GM23338 (cell line): ENCODE results near the gene PLA2G7. TPM values are rescaled to one million over a fixed set of nuclear protein-coding genes. Genes with fewer than 3 reads are reported as not detected.
"Not testable (repeated sequence)": the region's sequence is repeated elsewhere in the genome, so short reads cannot be mapped to it uniquely, and the experiment has no call there.

Source experiments
- ATAC-seq: fragments of 200-7000 bp; cut with Tn5 transposase; 3 replicates; pipeline ENCODE4 v1.9.1; 2020
- DNase-seq: peaks from one replicate; pipeline ENCODE4 v3.0.0-alpha.2; 2015; ENCODE audit warnings: low spot score
- H2AFZ ChIP-seq: fragments of 200-600 bp; sonication (generic); 2 replicates; pipeline ENCODE4 v1.8.0; 2016; ENCODE audit warnings: antibody characterized with exemption, mild to moderate bottlenecking, moderate library complexity
- H3F3A ChIP-seq: fragments of 200-600 bp; sonication (generic); replicated peaks from 2 replicates; pipeline ENCODE4 v1.8.0; 2017; ENCODE audit warnings: antibody characterized with exemption, mixed run types, low read depth
- H3K27ac ChIP-seq: fragments of 200-600 bp; sonication (generic); 2 replicates; pipeline ENCODE4 v1.6.1; 2016; ENCODE audit warnings: low read depth
- H3K27me3 ChIP-seq: fragments of 200-600 bp; sonication (generic); 2 replicates; pipeline ENCODE4 v1.8.0; 2016; ENCODE audit warnings: mild to moderate bottlenecking, mixed run types, moderate library complexity; ENCODE audit not compliant: insufficient read depth
- H3K36me3 ChIP-seq: fragments of 200-600 bp; sonication (generic); 2 replicates; pipeline ENCODE4 v1.8.0; 2016; ENCODE audit warnings: mild to moderate bottlenecking; ENCODE audit not compliant: insufficient read depth
- H3K4me1 ChIP-seq: fragments of 200-600 bp; sonication (generic); 2 replicates; pipeline ENCODE4 v1.8.0; 2016; ENCODE audit warnings: mild to moderate bottlenecking, moderate library complexity; ENCODE audit not compliant: insufficient read depth
- H3K4me2 ChIP-seq: fragments of 200-600 bp; sonication (generic); 2 replicates; pipeline ENCODE4 v1.7.1; 2017; ENCODE audit warnings: mixed run types
- H3K4me3 ChIP-seq: fragments of 200-600 bp; sonication (generic); 2 replicates; pipeline ENCODE4 v1.6.1; 2016; ENCODE audit warnings: mixed run types
- H3K79me2 ChIP-seq: fragments of 200-600 bp; sonication (generic); replicated peaks from 2 replicates; pipeline ENCODE4 v1.8.0; 2017; ENCODE audit warnings: mild to moderate bottlenecking; ENCODE audit not compliant: insufficient read depth
- H3K9me2 ChIP-seq: fragments of 200-600 bp; sonication (generic); 2 replicates; pipeline ENCODE4 v1.8.0; 2017; ENCODE audit not compliant: insufficient read depth
- H4K20me1 ChIP-seq: fragments of 200-600 bp; sonication (generic); replicated peaks from 2 replicates; pipeline ENCODE4 v1.8.0; 2017; ENCODE audit warnings: mild to moderate bottlenecking; ENCODE audit not compliant: insufficient read depth
- H3K27ac Mint-ChIP-seq: 2 replicates; pipeline ENCODE4 v1.8.0; 2020; ENCODE audit warnings: inconsistent platforms, mild to moderate bottlenecking, moderate library complexity, mixed read lengths
- H3K27me3 Mint-ChIP-seq: 3 replicates; pipeline ENCODE4 v1.8.0; 2022; ENCODE audit warnings: low read depth, mild to moderate bottlenecking, moderate library complexity, mixed read lengths, inconsistent platforms; ENCODE audit not compliant: insufficient read depth, poor library complexity
- H3K36me3 Mint-ChIP-seq: 3 replicates; pipeline ENCODE4 v1.8.0; 2021; ENCODE audit warnings: low read depth, mild to moderate bottlenecking, inconsistent platforms, moderate library complexity, mixed read lengths
- H3K4me1 Mint-ChIP-seq: 3 replicates; pipeline ENCODE4 v1.8.0; 2020; ENCODE audit warnings: mild to moderate bottlenecking, inconsistent platforms, mixed read lengths
- H3K4me3 Mint-ChIP-seq: 3 replicates; pipeline ENCODE4 v1.8.0; 2021; ENCODE audit warnings: moderate library complexity, mild to moderate bottlenecking, inconsistent platforms, mixed read lengths
- H3K9me3 Mint-ChIP-seq: 3 replicates; pipeline ENCODE4 v1.8.0; 2020; ENCODE audit warnings: moderate library complexity, mild to moderate bottlenecking, inconsistent platforms, mixed read lengths
- CREB1 ChIP-seq: fragments of 250-450 bp; sonication (Bioruptor Pico); IDR thresholded peaks from 2 replicates; pipeline ENCODE4 v1.5.0; 2020; ENCODE audit warnings: low read depth, mild to moderate bottlenecking, moderate library complexity
- CTCF ChIP-seq, 2 experiments: fragments of 200-600 bp in 1 of 2; sonication (generic) in 1 of 2; conservative IDR thresholded peaks; 2 replicates each; pipeline versions ENCODE4 v1.5.1 to v1.6.1; 2016 to 2017; ENCODE audit warnings: antibody characterized with exemption in 2 of 2, low read depth in 2 of 2, mild to moderate bottlenecking in 2 of 2, moderate library complexity in 1 of 2
- EZH2 ChIP-seq: fragments of 200-600 bp; sonication (generic); IDR thresholded peaks from one replicate; pipeline ENCODE4 v1.8.0; 2017; ENCODE audit warnings: antibody characterized with exemption, mild to moderate bottlenecking, low read depth; ENCODE audit not compliant: unreplicated experiment
- EZH2phosphoT487 ChIP-seq: fragments of 200-600 bp; sonication (generic); IDR thresholded peaks from one replicate; pipeline ENCODE4 v1.8.1; 2018; ENCODE audit warnings: antibody characterized with exemption; ENCODE audit not compliant: unreplicated experiment
- JUNB ChIP-seq: IDR thresholded peaks from one replicate; pipeline ENCODE4 v1.6.1; 2016; ENCODE audit warnings: antibody characterized with exemption; ENCODE audit not compliant: unreplicated experiment
- NANOG ChIP-seq: IDR thresholded peaks from 2 replicates; pipeline ENCODE4 v1.6.1; 2016; ENCODE audit warnings: antibody characterized with exemption, borderline replicate concordance
- REST ChIP-seq: IDR thresholded peaks from one replicate; pipeline ENCODE4 v1.6.1; 2018; ENCODE audit warnings: antibody characterized with exemption; ENCODE audit not compliant: unreplicated experiment
- ZNF114 ChIP-seq: fragments of 250-450 bp; sonication (Bioruptor Pico); IDR thresholded peaks from 2 replicates; pipeline ENCODE4 v1.5.0; 2020; ENCODE audit warnings: mild to moderate bottlenecking, moderate library complexity
- ZNF462 ChIP-seq: fragments of 250-450 bp; sonication (Bioruptor Pico); IDR thresholded peaks from 2 replicates; pipeline ENCODE4 v1.5.0; 2020; ENCODE audit warnings: mild to moderate bottlenecking, moderate library complexity
- polyA plus RNA-seq: library from polyadenylated mRNA; unstranded; fragments of >200 nt; fragmentation: Nextera tagmentation; extraction: Ambion mirVana; gene quantifications from 2 replicates; pipeline ENCODE4 v1.2.1, GENCODE V29; 2016
- total RNA-seq: library from RNA; depleted of rRNA; stranded (reverse); fragments of >200 nt; shearing (Covaris generic); gene quantifications from 2 replicates; pipeline ENCODE4 v1.2.3, GENCODE V29; 2014

PLA2G7 gene
- total and polyA plus RNA-seq, 2 experiments from 2014 or later: 2.4 to 2.8 TPM

- not testable (repeated sequence) for H4K20me1 ChIP-seq, H3K9me3 Mint-ChIP-seq, ATAC-seq, H3K9me2 ChIP-seq, H3K4me3 ChIP-seq, DNase-seq, H3K36me3 Mint-ChIP-seq, H3K79me2 ChIP-seq, H3K4me2 ChIP-seq, H3K27ac Mint-ChIP-seq, H3K4me3 Mint-ChIP-seq, H3K36me3 ChIP-seq, H3K27ac ChIP-seq, H3K4me1 ChIP-seq, H3K27me3 ChIP-seq, H3F3A ChIP-seq, H3K27me3 Mint-ChIP-seq, H3K4me1 Mint-ChIP-seq
- H2AFZ ChIP-seq: peak overlapping the region; percentile 74; the same call in 1 of the 2 replicates
These were observed 39.6 kb upstream of the PLA2G7 start for GRCh38 chr6:46774736-46775135.

- Mint-ChIP-seq H3K27ac (no peak overlapping the region), H3K4me3 (no peak overlapping the region), H3K27me3 (peaks cover 1% of the 10 kb centered on the region), H3K9me3 (no peaks in the 10 kb centered on the region; the same call in 2 of the 3 replicates), H3K36me3 (no peaks in the 10 kb centered on the region; the same call in 2 of the 3 replicates), H3K4me1 (no peaks in the 10 kb centered on the region)
- Histone ChIP-seq H3K79me2 (no peaks in the 10 kb centered on the region), H3F3A (no peaks in the 10 kb centered on the region), H3K9me2 (peaks cover 9% of the 10 kb centered on the region; the same call in 1 of the 2 replicates), H3K4me1 (no peaks in the 10 kb centered on the region), H3K36me3 (no peaks in the 10 kb centered on the region), H4K20me1 (no peaks in the 10 kb centered on the region), H3K27ac (no peak overlapping the region), H3K27me3 (no peaks in the 10 kb centered on the region), H2AFZ (no peak overlapping the region; the same call in 1 of the 2 replicates), H3K4me3 (no peak overlapping the region), H3K4me2 (no peak overlapping the region)
- no peak for DNase-seq
- ATAC-seq: no peak
- TF ChIP-seq NANOG (no peak), EZH2 (no peak), REST (no peak), CREB1 (no peak), ZNF462 (CRISPR knock-in tag) (no peak), ZNF114 (no peak), JUNB (no peak), EZH2phosphoT487 (no peak), CTCF (conservative IDR thresholded peaks at IDR 0.05; ENCODE audit: low read depth in 2 of 2) (no peak)
These were observed 38.2 kb upstream of the PLA2G7 start for GRCh38 chr6:46773201-46773855.
